HepG2 (cell line): ENCODE measurements around the gene PACSIN1.

ENCODE experiments used
- CBX1 ChIP-seq: IDR thresholded peaks from one replicate; pipeline ENCODE4 v1.6.1; 2016; ENCODE audit warnings: antibody characterized with exemption, low read depth
- GATAD2A ChIP-seq: IDR thresholded peaks from 2 replicates; pipeline ENCODE4 v1.6.1; 2016
- PAX8 ChIP-seq: sonication (generic); formaldehyde crosslinking; IDR thresholded peaks from 2 replicates; pipeline ENCODE4 v1.8.0; 2022; ENCODE audit warnings: mild to moderate bottlenecking, missing genetic modification reagents, borderline replicate concordance
- POLR2G ChIP-seq: fragments of 200-400 bp; formaldehyde crosslinking; IDR thresholded peaks from 2 replicates; pipeline ENCODE4 v1.6.1; 2018; ENCODE audit warnings: mild to moderate bottlenecking, low read depth, low read length, moderate library complexity
- TARDBP ChIP-seq: sonication (generic); formaldehyde crosslinking; IDR thresholded peaks from 2 replicates; pipeline ENCODE4 v1.8.0; 2022; ENCODE audit warnings: mild to moderate bottlenecking, missing genetic modification reagents
- TEAD2 ChIP-seq: sonication (generic); formaldehyde crosslinking; IDR thresholded peaks from 2 replicates; pipeline ENCODE4 v1.9.0; 2021; ENCODE audit warnings: missing genetic modification reagents
- ZNF44 ChIP-seq: sonication (generic); formaldehyde crosslinking; IDR thresholded peaks from 2 replicates; pipeline ENCODE4 v1.5.1; 2020; ENCODE audit warnings: mild to moderate bottlenecking, missing genetic modification reagents
- ZNF496 ChIP-seq: sonication (generic); formaldehyde crosslinking; IDR thresholded peaks from 2 replicates; pipeline ENCODE4 v1.8.1; 2023; ENCODE audit warnings: mild to moderate bottlenecking, moderate library complexity, missing genetic modification reagents; ENCODE audit not compliant: insufficient replicate concordance
- ZNF567 ChIP-seq: sonication (generic); formaldehyde crosslinking; IDR thresholded peaks from 2 replicates; pipeline ENCODE4 v1.8.1; 2023; ENCODE audit warnings: mild to moderate bottlenecking, missing genetic modification reagents, borderline replicate concordance
- ZNF670 ChIP-seq: sonication (generic); formaldehyde crosslinking; IDR thresholded peaks from 2 replicates; pipeline ENCODE4 v1.8.0; 2022; ENCODE audit warnings: mild to moderate bottlenecking, missing genetic modification reagents, borderline replicate concordance
- TF ChIP-seq, protein P1 (sequence below): sonication (generic); formaldehyde crosslinking; IDR thresholded peaks from 2 replicates; pipeline ENCODE4 v1.5.0; 2020; ENCODE audit warnings: missing genetic modification reagents
- TF ChIP-seq, protein P2 (sequence below): sonication (generic); formaldehyde crosslinking; IDR thresholded peaks from 2 replicates; pipeline ENCODE4 v1.4.0; 2020; ENCODE audit warnings: low read depth, missing genetic modification reagents

DNA sequence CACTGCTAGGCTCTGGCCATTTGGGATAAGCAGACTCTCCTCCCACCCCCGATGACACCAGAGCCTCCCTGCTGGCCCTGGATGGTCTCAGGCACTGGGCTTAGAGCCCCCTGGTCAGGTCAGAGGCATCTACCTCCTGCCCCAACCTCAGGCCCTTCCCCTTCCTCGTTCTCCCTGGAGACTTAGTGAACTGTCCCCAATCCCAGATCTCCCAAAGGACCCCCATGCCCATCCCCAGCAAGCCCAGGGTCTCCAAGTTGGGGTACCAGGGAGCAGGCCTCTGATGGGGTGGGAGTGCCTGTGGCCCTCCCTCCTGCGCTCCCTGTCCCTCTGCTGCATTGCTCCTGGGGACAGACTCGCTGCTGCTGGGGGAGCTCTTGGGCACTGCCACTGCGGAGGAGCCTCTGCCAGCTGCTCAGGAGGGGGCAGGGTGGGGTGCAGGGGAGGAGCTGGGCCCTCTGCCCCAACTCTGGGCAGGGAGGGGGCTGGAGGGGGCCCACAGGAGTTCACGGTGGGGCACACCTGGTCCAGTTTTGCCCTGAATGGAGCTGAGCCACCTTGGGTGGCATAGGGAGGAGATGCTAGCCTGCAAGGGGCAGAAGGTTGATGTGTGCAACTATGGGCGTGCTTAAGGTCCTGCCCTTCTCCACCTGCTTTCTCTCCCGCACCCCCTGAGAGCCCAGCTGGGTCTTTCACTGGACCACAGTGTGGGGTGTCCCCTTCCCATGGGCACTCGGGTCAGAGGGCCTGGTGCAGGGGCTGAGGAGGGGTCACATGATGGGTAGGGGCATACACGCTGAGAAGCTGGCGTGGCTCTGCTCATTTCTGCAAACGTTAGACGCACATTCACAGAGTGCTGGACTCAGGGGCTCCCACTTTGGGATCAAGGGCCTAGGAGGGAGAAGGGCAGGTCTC is 49.9 kb downstream of the PACSIN1 start:
- TF ChIP-seq ZNF44 (CRISPR knock-in tag) (no peak), POLR2G (no peak), PAX8 (CRISPR knock-in tag) (no peak), TARDBP (CRISPR knock-in tag) (no peak), ZNF567 (CRISPR knock-in tag) (no peak), ZNF496 (no peak), TEAD2 (no peak), ZNF670 (CRISPR knock-in tag) (no peak), GATAD2A (CRISPR knock-in tag) (no peak), CBX1 (no peak)
- TF ChIP-seq, protein P1, sequence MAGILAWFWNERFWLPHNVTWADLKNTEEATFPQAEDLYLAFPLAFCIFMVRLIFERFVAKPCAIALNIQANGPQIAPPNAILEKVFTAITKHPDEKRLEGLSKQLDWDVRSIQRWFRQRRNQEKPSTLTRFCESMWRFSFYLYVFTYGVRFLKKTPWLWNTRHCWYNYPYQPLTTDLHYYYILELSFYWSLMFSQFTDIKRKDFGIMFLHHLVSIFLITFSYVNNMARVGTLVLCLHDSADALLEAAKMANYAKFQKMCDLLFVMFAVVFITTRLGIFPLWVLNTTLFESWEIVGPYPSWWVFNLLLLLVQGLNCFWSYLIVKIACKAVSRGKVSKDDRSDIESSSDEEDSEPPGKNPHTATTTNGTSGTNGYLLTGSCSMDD (CRISPR knock-in tag): no peak
- TF ChIP-seq, protein P2, sequence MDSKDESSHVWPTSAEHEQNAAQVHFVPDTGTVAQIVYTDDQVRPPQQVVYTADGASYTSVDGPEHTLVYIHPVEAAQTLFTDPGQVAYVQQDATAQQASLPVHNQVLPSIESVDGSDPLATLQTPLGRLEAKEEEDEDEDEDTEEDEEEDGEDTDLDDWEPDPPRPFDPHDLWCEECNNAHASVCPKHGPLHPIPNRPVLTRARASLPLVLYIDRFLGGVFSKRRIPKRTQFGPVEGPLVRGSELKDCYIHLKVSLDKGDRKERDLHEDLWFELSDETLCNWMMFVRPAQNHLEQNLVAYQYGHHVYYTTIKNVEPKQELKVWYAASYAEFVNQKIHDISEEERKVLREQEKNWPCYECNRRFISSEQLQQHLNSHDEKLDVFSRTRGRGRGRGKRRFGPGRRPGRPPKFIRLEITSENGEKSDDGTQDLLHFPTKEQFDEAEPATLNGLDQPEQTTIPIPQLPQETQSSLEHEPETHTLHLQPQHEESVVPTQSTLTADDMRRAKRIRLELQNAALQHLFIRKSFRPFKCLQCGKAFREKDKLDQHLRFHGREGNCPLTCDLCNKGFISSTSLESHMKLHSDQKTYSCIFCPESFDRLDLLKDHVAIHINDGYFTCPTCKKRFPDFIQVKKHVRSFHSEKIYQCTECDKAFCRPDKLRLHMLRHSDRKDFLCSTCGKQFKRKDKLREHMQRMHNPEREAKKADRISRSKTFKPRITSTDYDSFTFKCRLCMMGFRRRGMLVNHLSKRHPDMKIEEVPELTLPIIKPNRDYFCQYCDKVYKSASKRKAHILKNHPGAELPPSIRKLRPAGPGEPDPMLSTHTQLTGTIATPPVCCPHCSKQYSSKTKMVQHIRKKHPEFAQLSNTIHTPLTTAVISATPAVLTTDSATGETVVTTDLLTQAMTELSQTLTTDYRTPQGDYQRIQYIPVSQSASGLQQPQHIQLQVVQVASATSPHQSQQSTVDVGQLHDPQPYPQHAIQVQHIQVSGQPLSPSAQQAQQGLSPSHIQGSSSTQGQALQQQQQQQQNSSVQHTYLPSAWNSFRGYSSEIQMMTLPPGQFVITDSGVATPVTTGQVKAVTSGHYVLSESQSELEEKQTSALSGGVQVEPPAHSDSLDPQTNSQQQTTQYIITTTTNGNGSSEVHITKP (CRISPR knock-in tag): no peak
